ENCODE data around the gene GNB4.

GNB4 gene

DNA sequence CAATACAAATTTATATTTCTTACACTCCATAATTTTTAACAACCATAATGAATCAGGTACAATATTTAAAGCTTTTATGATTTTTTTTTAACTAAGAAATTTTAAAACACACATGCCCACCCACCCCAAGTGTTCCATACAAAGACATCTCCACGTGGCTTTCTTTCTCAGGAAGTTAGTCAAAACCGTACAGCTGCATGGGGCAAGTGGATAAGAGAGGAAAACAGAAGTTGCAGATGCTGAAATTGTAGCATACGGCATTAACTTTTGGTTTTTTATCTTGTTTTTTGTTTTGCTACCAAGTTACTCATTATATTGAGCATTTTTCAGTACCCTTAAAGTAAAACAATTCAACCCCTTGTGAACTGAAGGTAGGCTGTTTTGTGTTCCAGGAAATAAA is 14.8 kb downstream of the GNB4 start:
- H3K4me3 ChIP-seq (ENCODE audit: low read depth in 1 of 2, low read length in 2 of 2), result no peak overlapping the region
- no peak overlapping the region for H3K9ac ChIP-seq (ENCODE audit: low read length)
- no peaks in the 10 kb centered on the region for H3K36me3 ChIP-seq (ENCODE audit: insufficient read depth, low read length)
- peaks cover 29% of the 10 kb centered on the region for H3K4me1 ChIP-seq (ENCODE audit: insufficient read depth, low read length)
- no peak overlapping the region for H3K27ac ChIP-seq (ENCODE audit: low read depth, low read length)
- no peaks in the 10 kb centered on the region for H3K9me3 ChIP-seq (ENCODE audit: low read length)
- no peaks in the 10 kb centered on the region for H3K27me3 ChIP-seq (ENCODE audit: control insufficient read depth in 1 of 2, insufficient read depth in 2 of 2, low read length in 2 of 2)

GRCh38 chr3:179432451-179432850 is 18.8 kb downstream of the GNB4 start:
- Histone ChIP-seq H3K4me3 (ENCODE audit: low read depth in 1 of 2, low read length in 2 of 2) (no peak overlapping the region), H3K4me1 (ENCODE audit: insufficient read depth, low read length) (peaks cover 19% of the 10 kb centered on the region), H3K27ac (ENCODE audit: low read depth, low read length) (no peak overlapping the region), H3K27me3 (ENCODE audit: control insufficient read depth in 1 of 2, insufficient read depth in 2 of 2, low read length in 2 of 2) (no peaks in the 10 kb centered on the region), H3K9me3 (ENCODE audit: low read length) (no peaks in the 10 kb centered on the region), H3K36me3 (ENCODE audit: insufficient read depth, low read length) (no peaks in the 10 kb centered on the region), H3K9ac (ENCODE audit: low read length) (no peak overlapping the region)

DNA sequence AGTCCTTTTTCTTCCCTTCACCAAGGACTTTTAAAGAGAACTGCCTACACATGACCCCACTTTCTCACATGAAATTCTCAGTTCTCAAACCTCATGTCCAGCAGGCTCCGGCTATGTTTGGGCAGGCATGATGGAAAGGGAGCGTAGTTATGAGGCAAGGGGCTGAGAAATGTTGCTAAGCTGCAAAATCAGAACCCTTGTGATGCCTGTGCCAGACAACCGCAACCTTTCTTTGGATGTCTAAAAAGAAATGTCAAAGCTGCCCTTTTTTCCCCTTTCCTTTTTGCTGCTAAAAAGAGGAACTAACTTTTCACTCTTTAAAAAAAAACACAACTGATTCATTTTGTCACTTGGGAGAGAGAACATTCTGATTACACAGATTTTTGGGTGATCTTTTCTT is 19.2 kb downstream of the GNB4 start:
- H3K27ac ChIP-seq (ENCODE audit: low read depth, low read length), result no peak overlapping the region
- H3K27me3 ChIP-seq (ENCODE audit: control insufficient read depth in 1 of 2, insufficient read depth in 2 of 2, low read length in 2 of 2), result no peaks in the 10 kb centered on the region
- no peaks in the 10 kb centered on the region for H3K9me3 ChIP-seq (ENCODE audit: low read length)
- H3K4me1 ChIP-seq (ENCODE audit: insufficient read depth, low read length), result peaks cover 19% of the 10 kb centered on the region
- H3K9ac ChIP-seq (ENCODE audit: low read length), result no peak overlapping the region
- H3K4me3 ChIP-seq (ENCODE audit: low read depth in 1 of 2, low read length in 2 of 2), result no peak overlapping the region
- no peaks in the 10 kb centered on the region for H3K36me3 ChIP-seq (ENCODE audit: insufficient read depth, low read length)

DNA sequence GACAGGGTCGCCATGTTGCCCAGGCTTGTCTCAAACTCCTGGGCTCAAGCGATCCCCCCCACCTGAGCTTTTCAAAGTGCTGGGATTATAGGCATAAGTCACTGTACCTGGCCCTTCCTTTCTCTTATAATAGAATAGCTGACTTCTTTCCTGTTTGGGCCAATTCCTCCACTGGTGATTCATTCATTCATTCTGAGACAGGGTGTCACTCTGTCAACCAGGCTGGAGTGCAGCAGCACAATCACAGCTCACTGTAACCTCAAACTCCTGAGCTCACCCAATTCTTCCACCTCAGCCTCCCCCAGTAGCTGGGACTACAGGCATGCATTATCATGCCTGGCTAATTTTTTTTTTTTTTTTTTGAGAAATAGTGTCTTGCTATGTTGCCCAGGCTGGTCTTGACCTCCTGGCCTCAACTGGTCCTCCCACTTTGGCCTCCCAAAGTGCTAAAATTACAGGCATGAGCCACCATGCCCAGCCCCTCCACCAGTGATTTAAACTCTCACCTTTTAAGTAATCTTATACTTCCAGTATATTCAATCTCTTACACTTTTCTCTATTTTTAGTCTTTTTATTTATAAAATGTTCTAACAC is 20.9 kb downstream of the GNB4 start:
- H3K36me3 ChIP-seq (ENCODE audit: insufficient read depth, low read length), result no peaks in the 10 kb centered on the region
- H3K4me1 ChIP-seq (ENCODE audit: insufficient read depth, low read length), result peaks cover 15% of the 10 kb centered on the region
- no peaks in the 10 kb centered on the region for H3K9me3 ChIP-seq (ENCODE audit: low read length)
- no peak overlapping the region for H3K27ac ChIP-seq (ENCODE audit: low read depth, low read length)
- H3K9ac ChIP-seq (ENCODE audit: low read length), result no peak overlapping the region
- no peak overlapping the region for H3K4me3 ChIP-seq (ENCODE audit: low read depth in 1 of 2, low read length in 2 of 2)
- no peaks in the 10 kb centered on the region for H3K27me3 ChIP-seq (ENCODE audit: control insufficient read depth in 1 of 2, insufficient read depth in 2 of 2, low read length in 2 of 2)

- Histone ChIP-seq H3K9me3 (ENCODE audit: low read length) (no peaks in the 10 kb centered on the region), H3K36me3 (ENCODE audit: insufficient read depth, low read length) (peaks cover 12% of the 10 kb centered on the region), H3K4me3 (ENCODE audit: low read depth in 1 of 2, low read length in 2 of 2) (no peak overlapping the region), H3K27me3 (ENCODE audit: control insufficient read depth in 1 of 2, insufficient read depth in 2 of 2, low read length in 2 of 2) (no peaks in the 10 kb centered on the region), H3K4me1 (ENCODE audit: insufficient read depth, low read length) (peaks cover 15% of the 10 kb centered on the region), H3K9ac (ENCODE audit: low read length) (no peak overlapping the region), H3K27ac (ENCODE audit: low read depth, low read length) (no peak overlapping the region)
Measured at GRCh38 chr3:179428876-179429548, 22.3 kb downstream of the GNB4 start.

DNA sequence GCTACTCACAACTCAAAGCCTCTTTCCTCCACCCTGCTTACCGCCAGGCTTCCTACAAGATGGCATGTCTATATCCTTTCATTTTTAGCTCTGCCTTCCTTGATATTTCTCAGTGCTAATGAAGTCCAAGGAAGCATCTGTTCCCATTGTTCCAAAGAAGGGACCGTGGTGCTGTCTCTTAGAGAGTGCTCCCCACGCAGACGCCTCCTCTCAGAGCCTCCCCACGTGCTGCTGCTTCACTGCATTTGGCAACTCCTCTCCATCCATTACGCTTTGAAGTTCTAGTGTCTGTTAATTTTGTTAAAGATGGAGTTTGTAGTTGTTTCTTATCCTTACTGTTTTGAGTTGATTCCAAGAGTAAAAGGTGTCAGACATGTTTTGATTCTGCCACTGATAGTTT is 26.2 kb downstream of the GNB4 start:
- no peak overlapping the region for H3K27ac ChIP-seq (ENCODE audit: low read depth, low read length)
- peaks cover 16% of the 10 kb centered on the region for H3K36me3 ChIP-seq (ENCODE audit: insufficient read depth, low read length)
- no peaks in the 10 kb centered on the region for H3K9me3 ChIP-seq (ENCODE audit: low read length)
- no peaks in the 10 kb centered on the region for H3K27me3 ChIP-seq (ENCODE audit: control insufficient read depth in 1 of 2, insufficient read depth in 2 of 2, low read length in 2 of 2)
- H3K4me1 ChIP-seq (ENCODE audit: insufficient read depth, low read length), result no peaks in the 10 kb centered on the region
- H3K4me3 ChIP-seq (ENCODE audit: low read depth in 1 of 2, low read length in 2 of 2), result no peak overlapping the region
- no peak overlapping the region for H3K9ac ChIP-seq (ENCODE audit: low read length)

GRCh38 chr3:179421500-179421899 is 29.8 kb downstream of the GNB4 start:
- H3K27ac ChIP-seq (ENCODE audit: low read depth, low read length), result no peak overlapping the region
- H3K4me3 ChIP-seq (ENCODE audit: low read depth in 1 of 2, low read length in 2 of 2), result no peak overlapping the region
- no peaks in the 10 kb centered on the region for H3K27me3 ChIP-seq (ENCODE audit: control insufficient read depth in 1 of 2, insufficient read depth in 2 of 2, low read length in 2 of 2)
- H3K9me3 ChIP-seq (ENCODE audit: low read length), result no peaks in the 10 kb centered on the region
- no peak overlapping the region for H3K9ac ChIP-seq (ENCODE audit: low read length)
- H3K36me3 ChIP-seq (ENCODE audit: insufficient read depth, low read length), result peaks cover 31% of the 10 kb centered on the region
- H3K4me1 ChIP-seq (ENCODE audit: insufficient read depth, low read length), result no peaks in the 10 kb centered on the region

DNA sequence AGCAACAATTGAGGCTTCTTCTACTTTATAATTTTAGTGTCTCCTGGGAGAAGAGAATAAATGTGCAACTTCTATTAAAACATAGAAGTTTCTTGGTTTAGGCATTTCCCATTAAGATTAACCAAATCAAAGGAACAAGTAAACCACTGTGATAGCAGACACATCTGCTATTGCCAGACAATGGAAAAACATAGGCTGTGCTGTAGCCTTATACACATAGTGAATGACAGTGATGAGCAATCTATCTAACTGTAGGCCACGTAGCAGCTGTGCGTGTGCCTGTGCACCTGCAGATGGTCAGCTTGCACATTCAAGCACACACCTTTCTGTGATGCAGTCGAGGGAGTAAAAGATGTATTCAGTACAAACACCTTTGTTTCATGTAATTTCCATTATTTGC is 32.7 kb downstream of the GNB4 start:
- H3K4me1 ChIP-seq (ENCODE audit: insufficient read depth, low read length), result no peaks in the 10 kb centered on the region
- H3K27me3 ChIP-seq (ENCODE audit: control insufficient read depth in 1 of 2, insufficient read depth in 2 of 2, low read length in 2 of 2), result no peaks in the 10 kb centered on the region
- no peak overlapping the region for H3K27ac ChIP-seq (ENCODE audit: low read depth, low read length)
- no peak overlapping the region for H3K9ac ChIP-seq (ENCODE audit: low read length)
- no peak overlapping the region for H3K4me3 ChIP-seq (ENCODE audit: low read depth in 1 of 2, low read length in 2 of 2)
- peaks cover 15% of the 10 kb centered on the region for H3K36me3 ChIP-seq (ENCODE audit: insufficient read depth, low read length)
- H3K9me3 ChIP-seq (ENCODE audit: low read length), result no peaks in the 10 kb centered on the region

DNA sequence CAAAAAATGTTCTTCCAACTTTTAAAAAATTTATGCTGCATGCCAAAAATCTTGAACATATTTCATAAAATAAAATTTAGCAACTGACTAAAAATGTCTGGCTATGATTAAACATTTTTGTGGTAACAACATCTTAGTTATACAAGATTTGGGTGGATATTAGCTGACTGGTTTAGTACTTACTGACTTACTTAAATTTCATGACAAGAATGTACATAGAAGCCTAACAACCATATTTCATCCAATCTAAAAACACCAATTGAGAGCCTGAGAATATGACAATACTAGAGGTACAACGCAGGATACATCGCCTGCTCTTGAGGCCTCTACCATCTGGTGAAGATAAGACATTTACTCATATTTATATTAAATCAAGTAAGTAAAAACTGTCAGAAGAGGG is 34.6 kb downstream of the GNB4 start:
- Histone ChIP-seq H3K9ac (ENCODE audit: low read length) (no peak overlapping the region), H3K4me3 (ENCODE audit: low read depth in 1 of 2, low read length in 2 of 2) (no peak overlapping the region), H3K27me3 (ENCODE audit: control insufficient read depth in 1 of 2, insufficient read depth in 2 of 2, low read length in 2 of 2) (no peaks in the 10 kb centered on the region), H3K36me3 (ENCODE audit: insufficient read depth, low read length) (peaks cover 19% of the 10 kb centered on the region), H3K4me1 (ENCODE audit: insufficient read depth, low read length) (no peaks in the 10 kb centered on the region), H3K27ac (ENCODE audit: low read depth, low read length) (no peak overlapping the region), H3K9me3 (ENCODE audit: low read length) (no peaks in the 10 kb centered on the region)

DNA sequence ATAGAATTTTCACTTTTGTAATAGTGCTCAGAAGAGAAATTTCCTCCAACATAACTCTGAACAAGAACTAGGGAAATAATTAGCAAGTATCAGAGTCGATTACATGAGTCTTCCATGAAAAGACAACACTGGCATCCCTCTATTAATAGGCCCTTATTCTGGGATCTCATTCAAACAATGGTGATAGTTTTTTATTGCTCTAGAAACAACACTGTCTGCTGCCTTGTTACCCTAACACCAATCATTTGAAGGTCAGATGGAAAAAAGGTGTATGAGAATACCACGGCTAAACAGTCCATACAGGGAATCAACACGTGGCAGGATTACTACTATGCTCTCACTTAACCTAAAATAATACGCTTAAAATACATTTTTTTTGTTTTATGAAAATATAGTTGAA is 35.9 kb downstream of the GNB4 start:
- no peaks in the 10 kb centered on the region for H3K9me3 ChIP-seq (ENCODE audit: low read length)
- no peaks in the 10 kb centered on the region for H3K4me1 ChIP-seq (ENCODE audit: insufficient read depth, low read length)
- no peak overlapping the region for H3K4me3 ChIP-seq (ENCODE audit: low read depth in 1 of 2, low read length in 2 of 2)
- no peaks in the 10 kb centered on the region for H3K27me3 ChIP-seq (ENCODE audit: control insufficient read depth in 1 of 2, insufficient read depth in 2 of 2, low read length in 2 of 2)
- H3K36me3 ChIP-seq (ENCODE audit: insufficient read depth, low read length), result peaks cover 19% of the 10 kb centered on the region
- H3K9ac ChIP-seq (ENCODE audit: low read length), result no peak overlapping the region
- H3K27ac ChIP-seq (ENCODE audit: low read depth, low read length), result no peak overlapping the region

GRCh38 chr3:179414804-179415203 is 36.5 kb downstream of the GNB4 start:
- no peaks in the 10 kb centered on the region for H3K27me3 ChIP-seq (ENCODE audit: control insufficient read depth in 1 of 2, insufficient read depth in 2 of 2, low read length in 2 of 2)
- no peak overlapping the region for H3K9ac ChIP-seq (ENCODE audit: low read length)
- H3K4me1 ChIP-seq (ENCODE audit: insufficient read depth, low read length), result no peaks in the 10 kb centered on the region
- peaks cover 19% of the 10 kb centered on the region for H3K36me3 ChIP-seq (ENCODE audit: insufficient read depth, low read length)
- no peaks in the 10 kb centered on the region for H3K9me3 ChIP-seq (ENCODE audit: low read length)
- H3K4me3 ChIP-seq (ENCODE audit: low read depth in 1 of 2, low read length in 2 of 2), result no peak overlapping the region
- no peak overlapping the region for H3K27ac ChIP-seq (ENCODE audit: low read depth, low read length)

DNA sequence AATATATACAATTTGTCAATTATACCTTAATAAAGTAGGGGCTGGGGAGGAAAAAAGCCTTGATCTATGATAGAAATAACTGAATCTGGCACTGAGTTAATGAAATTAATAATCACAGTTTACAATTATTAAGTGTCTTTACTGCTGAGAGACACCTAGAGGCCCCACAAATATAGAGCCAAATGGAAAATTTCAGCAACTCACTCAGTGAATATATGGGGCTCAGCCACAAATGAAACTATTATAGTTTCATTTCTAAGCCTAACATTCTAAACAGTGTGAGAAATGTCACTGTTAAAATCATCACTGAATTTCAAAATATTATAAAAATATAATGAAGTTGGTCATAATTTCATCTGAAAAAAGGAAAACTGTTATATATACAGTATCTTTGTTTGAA is 40.3 kb downstream of the GNB4 start:
- no peak overlapping the region for H3K4me3 ChIP-seq (ENCODE audit: low read depth in 1 of 2, low read length in 2 of 2)
- H3K9me3 ChIP-seq (ENCODE audit: low read length), result no peaks in the 10 kb centered on the region
- H3K36me3 ChIP-seq (ENCODE audit: insufficient read depth, low read length), result peaks cover 4% of the 10 kb centered on the region
- no peaks in the 10 kb centered on the region for H3K4me1 ChIP-seq (ENCODE audit: insufficient read depth, low read length)
- no peak overlapping the region for H3K9ac ChIP-seq (ENCODE audit: low read length)
- H3K27ac ChIP-seq (ENCODE audit: low read depth, low read length), result no peak overlapping the region
- no peaks in the 10 kb centered on the region for H3K27me3 ChIP-seq (ENCODE audit: control insufficient read depth in 1 of 2, insufficient read depth in 2 of 2, low read length in 2 of 2)
